Stromal cell of bone marrow (primary cell): Measurements from ENCODE around the gene GIT2.

ENCODE experiments used
- DNase-seq: peaks from one replicate; pipeline ENCODE4 v3.0.0-alpha.2; 2012; ENCODE audit warnings: low read depth

GIT2 gene

GRCh38 chr12:109890620-109891170 lies 105.5 kb downstream of the GIT2 start:
- DNase-seq, result no peak

GRCh38 chr12:109888179-109889020 lies 107.8 kb downstream of the GIT2 start:
- peak; percentile 93 for DNase-seq

DNA sequence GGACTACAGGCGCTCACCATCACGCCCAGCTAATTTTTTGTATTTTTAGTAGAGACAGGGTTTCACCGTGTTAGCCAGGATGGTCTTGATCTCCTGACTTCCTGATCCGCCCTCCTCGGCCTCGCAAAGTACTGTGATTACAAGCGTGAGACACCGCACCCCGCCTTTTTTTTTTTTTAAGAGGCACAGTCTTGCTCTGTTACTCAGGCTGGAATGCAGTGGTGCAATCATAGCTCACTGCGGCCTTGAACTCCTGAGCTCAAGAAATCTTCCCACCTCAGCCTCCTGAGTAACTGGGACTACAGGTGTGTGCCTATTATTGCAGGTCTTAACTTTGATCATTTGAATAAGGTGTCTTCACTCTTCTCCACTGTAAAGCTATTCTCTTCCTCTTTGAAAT lies 110.6 kb downstream of the GIT2 start:
- no peak for DNase-seq

GRCh38 chr12:109883461-109883860 lies 112.7 kb downstream of the GIT2 start:
- no peak for DNase-seq

GRCh38 chr12:109881752-109882151 lies 114.4 kb downstream of the GIT2 start:
- DNase-seq, result no peak

GRCh38 chr12:109880938-109881337 lies 115.2 kb downstream of the GIT2 start:
- no peak for DNase-seq

- DNase-seq, result peak; percentile 71
Observed at GRCh38 chr12:109880043-109880931, 115.9 kb downstream of the GIT2 start, which contains the start of gene GLTP. GLTP (minus strand) TSS chr12:109880541; CDS start chr12:109880374, 167 bp downstream.
